H1 (cell line): ENCODE measurements around the gene KCNJ9. TPM values are rescaled to one million over a fixed set of nuclear protein-coding genes. Genes with fewer than 3 reads are reported as not detected.

ENCODE experiments used
- EP300 ChIP-seq, 2 experiments: IDR thresholded peaks; 1 replicate in 1 of 2; 2 replicates in 1 of 2; pipeline ENCODE4 v1.6.1; 2011 to 2012; ENCODE audit warnings: low read depth in 2 of 2, low read length in 2 of 2, mild to moderate bottlenecking in 2 of 2, borderline replicate concordance in 1 of 2, inconsistent platforms in 1 of 2, moderate library complexity in 1 of 2
- GABPA ChIP-seq: IDR thresholded peaks from 2 replicates; pipeline ENCODE4 v1.6.1; 2011; ENCODE audit warnings: mild to moderate bottlenecking, low read length, moderate library complexity, borderline replicate concordance; ENCODE audit not compliant: insufficient read depth
- SIN3A ChIP-seq, 2 experiments: IDR thresholded peaks in 1 of 2; conservative IDR thresholded peaks in 1 of 2; 2 replicates each; pipeline ENCODE4 v1.6.1; 2011 to 2012; ENCODE audit warnings: low read length in 2 of 2, improper control_type of control experiment in 1 of 2, low read depth in 1 of 2, mild to moderate bottlenecking in 1 of 2
- polyA plus RNA-seq, 7 experiments: library from polyadenylated mRNA; depleted of rRNA in 3 of 7; stranded (reverse) in 5 of 7; unstranded in 2 of 7; fragments of >200 nt in 5 of 7; fragments of 200-250 nt in 2 of 7; gene quantifications; 1 replicate in 5 of 7; 2 replicates in 1 of 7; 4 replicates in 1 of 7; pipeline versions ENCODE4 v1.2.1 to v1.2.3, GENCODE V29; 2011 to 2013; ENCODE audit warnings: missing spikeins in 2 of 7, mixed read lengths in 2 of 7
- total RNA-seq: library from RNA; stranded (reverse); fragmentation: NEBNext Ultra II Directional; extraction: Animal tissue kit (Norgen Biotek cat#: 25700); gene quantifications from 2 replicates; pipeline ENCODE4 v1.2.1, GENCODE V29; 2021
- TF ChIP-seq, protein P1 (sequence below): IDR thresholded peaks from 2 replicates; pipeline ENCODE4 v1.6.1; 2011; ENCODE audit warnings: low read depth, mild to moderate bottlenecking, low read length; ENCODE audit not compliant: insufficient read depth
- TF ChIP-seq, protein P2 (sequence below): IDR thresholded peaks from 2 replicates; pipeline ENCODE4 v1.6.1; 2011; ENCODE audit warnings: low read length, improper control_type of control experiment

KCNJ9 gene
- total and polyA plus RNA-seq, 2 of the 8 experiments (the other 6 are each of a cell fraction or from before 2014, with no cell fraction given) = 0.02 to 0.13 TPM

GRCh38 chr1:160108888-160109662 is 27.7 kb downstream of the KCNJ9 start (continued):
- TF ChIP-seq, protein P1, sequence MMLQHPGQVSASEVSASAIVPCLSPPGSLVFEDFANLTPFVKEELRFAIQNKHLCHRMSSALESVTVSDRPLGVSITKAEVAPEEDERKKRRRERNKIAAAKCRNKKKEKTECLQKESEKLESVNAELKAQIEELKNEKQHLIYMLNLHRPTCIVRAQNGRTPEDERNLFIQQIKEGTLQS = 0 out of 2 replicates have a peak, but pooled peaks have one; percentile 21
- TF ChIP-seq, protein P2, sequence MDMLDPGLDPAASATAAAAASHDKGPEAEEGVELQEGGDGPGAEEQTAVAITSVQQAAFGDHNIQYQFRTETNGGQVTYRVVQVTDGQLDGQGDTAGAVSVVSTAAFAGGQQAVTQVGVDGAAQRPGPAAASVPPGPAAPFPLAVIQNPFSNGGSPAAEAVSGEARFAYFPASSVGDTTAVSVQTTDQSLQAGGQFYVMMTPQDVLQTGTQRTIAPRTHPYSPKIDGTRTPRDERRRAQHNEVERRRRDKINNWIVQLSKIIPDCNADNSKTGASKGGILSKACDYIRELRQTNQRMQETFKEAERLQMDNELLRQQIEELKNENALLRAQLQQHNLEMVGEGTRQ = no peak
- TF ChIP-seq GABPA = no peak
- peak in 1 of 2 experiments; percentile 49; a peak in 1 of 3 replicates for TF ChIP-seq EP300 (IDR thresholded peaks at IDR 0.05; ENCODE audit: borderline replicate concordance in 1 of 2, low read depth in 2 of 2, low read length in 2 of 2)
- TF ChIP-seq SIN3A (conservative IDR thresholded peaks at IDR 0.05 in 1 of 2, IDR thresholded peaks at IDR 0.05 in 1 of 2; ENCODE audit: low read depth in 1 of 2, low read length in 2 of 2) = no peak
